ENCODE data around the gene SGMS1.

SGMS1 gene

DNA sequence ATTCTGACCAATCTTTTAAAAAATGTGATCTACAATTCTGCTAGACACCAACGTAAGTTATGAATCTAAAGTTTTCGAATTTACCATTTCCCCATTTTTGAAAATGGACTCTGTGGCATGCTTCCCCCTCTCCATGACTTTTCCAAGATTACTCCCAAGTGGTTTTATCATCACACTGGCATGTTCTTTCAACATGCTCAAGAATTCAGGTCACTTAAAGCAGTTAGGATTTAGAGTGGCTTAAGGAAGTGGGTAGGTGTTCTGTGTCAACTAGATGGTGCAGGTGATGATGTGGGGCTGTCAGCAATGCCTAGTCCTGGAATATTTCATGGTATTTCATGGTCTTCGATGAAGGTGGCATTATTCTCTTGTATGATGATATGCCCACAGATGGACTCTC is 208.5 kb downstream of the SGMS1 start:
- DNase-seq: no peak

DNA sequence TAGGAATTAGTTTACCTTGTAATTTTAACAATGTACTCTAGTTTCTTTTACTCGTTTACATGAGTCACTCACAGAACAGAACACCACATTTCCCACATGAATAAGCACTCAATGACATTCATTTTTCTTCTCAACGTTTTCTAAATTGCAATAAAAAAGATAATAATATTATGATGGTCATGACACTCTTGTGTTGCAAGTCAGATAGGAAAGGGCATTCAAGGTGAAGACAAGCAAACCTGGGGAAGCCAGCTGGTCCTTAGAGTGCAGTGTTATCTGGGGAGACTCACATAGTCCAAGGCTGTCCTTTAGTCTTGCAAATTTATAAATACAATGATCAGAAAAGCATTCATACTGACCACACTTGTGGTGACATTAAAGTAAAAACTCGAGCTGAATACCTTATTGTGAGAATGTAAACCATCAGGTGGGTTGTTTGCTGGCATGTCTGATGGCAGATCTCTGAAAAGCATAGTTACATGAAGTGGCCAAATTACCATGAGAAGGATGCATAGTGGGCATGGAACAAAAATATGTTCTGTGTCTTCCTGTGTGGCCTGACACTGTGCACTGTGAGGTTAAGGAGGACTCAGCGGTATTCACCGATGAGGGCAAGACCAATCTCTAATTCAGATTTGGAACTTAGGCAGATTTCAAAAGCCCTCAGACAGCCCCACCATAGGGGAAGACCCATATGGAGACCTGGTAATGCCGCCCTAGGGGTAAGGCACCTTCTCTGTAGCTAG is 213.5 kb downstream of the SGMS1 start:
- DNase-seq: no peak

GRCh38 chr10:50407076-50407801 is 216.5 kb downstream of the SGMS1 start:
- no peak for DNase-seq

DNA sequence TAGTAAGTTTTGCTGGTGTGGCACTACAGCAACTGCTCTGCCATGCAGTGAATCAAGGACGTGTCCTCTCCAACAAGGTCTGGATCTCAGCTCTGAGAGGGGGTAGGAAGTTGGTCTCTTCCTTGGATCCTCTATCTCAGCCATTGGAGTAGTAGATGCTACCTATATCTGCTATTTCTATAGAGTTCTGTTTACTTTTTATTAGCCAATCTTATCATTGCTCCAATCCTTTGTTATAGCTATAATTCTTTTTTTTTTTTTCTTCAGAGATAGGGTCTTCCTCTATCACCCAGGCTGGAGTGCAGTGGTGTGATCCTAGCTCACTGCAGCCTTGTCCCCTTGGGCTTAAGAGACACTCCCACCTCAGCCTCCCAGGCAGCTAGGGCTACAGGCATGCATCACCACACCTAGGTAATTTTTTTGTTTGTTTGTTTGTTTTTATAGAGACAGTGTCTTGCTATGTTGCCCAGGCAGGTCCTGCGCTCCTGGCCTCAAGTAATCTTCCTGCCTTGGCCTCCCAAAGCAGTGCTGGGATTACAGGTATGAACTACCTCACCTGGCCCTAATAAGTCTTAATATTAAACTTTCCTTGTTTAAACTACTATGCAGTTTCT is 217.2 kb downstream of the SGMS1 start:
- no peak for DNase-seq

DNA sequence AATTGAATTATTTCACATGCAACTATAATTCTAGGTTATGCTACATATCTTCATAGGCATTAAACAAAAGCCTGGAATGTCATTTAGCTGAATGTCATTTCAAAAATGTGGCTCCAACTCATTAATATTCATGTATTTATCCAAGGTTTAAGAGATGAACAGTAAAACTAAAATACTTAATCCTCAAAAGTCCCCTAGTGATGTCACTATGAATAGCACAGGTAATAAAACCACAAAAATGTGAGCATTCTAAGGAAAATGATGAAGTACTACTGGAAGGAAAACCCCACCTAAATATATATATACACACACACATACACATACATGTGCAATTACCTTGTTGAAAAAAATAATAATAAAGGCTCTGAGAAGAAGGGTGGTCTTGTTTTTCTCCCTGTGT is 218.0 kb downstream of the SGMS1 start:
- DNase-seq: no peak

GRCh38 chr10:50404021-50404773 is 219.6 kb downstream of the SGMS1 start:
- DNase-seq: no peak

- DNase-seq: no peak
Measured at GRCh38 chr10:50403074-50403473, 220.7 kb downstream of the SGMS1 start.

DNA sequence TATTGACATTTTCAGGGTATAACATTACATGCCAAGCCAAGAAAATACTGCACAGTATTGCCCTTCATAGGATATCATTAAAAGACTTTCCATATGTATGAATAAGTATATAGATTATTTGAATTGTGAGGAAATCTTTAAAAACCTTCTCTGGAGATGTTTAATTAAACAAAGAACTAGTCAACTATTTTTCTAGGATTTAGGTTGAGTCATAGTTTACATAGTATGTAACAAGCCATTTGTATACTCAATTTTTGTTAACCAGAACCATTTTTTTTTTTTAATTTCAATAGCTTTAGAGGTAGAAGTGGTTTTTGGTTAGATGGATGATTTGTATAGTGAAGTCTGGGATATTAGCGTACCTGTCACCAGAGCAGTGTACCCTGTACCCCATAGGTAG is 221.3 kb downstream of the SGMS1 start:
- DNase-seq: no peak

- no peak for DNase-seq
Measured at GRCh38 chr10:50400694-50401093, 223.1 kb downstream of the SGMS1 start.

DNA sequence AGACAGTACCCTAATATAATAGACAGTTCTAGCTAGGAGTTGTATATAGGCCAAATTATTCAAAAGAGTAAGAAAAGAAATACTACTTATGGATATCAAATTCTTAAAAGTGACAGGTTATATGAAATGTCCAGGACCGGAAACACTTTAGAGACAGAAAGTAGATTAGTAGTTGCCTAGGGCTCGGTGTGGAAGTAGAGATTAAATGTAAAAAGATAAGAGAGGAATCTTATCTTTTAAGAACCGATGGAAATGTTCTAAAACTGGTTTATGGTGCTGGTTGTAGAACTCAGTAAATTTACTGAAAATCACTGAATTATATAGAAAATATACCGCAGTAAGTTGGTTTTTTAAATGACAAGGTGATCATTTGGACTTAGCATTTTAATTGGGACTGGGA is 224.9 kb downstream of the SGMS1 start:
- no peak for DNase-seq

- DNase-seq: no peak
Measured at GRCh38 chr10:50398381-50398780, 225.4 kb downstream of the SGMS1 start.

DNA sequence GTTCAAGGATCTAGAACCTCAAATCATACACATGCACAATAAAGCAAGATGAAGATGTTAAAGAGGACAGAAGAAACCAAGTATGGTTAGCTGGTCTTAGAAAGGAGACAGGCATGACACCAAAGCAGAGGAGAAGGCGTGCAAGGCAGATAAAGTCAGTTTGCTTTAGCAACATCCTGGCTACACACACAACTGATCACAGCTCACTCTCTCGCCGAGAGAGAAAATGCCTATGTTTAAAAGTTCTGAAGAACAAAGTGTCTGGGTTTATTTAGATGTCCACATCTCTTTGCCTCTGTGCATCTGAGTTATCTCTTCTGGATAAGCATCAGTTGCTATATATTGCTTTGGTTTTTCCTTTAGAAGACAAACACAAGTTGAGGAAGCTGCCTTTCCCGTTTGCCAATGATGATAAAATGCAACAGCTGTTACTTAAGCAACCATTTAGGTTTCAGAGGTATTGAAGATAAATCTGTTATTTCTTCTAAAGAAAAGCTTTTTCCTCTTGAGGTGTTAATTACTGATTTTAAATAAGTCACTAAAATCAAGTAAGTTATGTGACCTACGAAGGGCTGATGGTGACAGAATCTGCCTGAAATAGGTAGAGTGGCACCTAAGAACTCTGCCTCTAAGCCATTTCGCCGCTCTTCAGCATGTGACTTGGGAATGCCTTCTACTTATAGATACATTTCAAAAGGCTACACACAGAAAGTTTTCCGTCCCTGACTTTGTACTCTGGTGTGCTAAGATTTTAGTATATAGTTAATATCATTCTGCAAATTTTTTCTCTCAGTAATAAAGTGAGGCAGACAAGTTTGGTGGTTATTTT is 226.2 kb downstream of the SGMS1 start:
- DNase-seq: no peak

DNA sequence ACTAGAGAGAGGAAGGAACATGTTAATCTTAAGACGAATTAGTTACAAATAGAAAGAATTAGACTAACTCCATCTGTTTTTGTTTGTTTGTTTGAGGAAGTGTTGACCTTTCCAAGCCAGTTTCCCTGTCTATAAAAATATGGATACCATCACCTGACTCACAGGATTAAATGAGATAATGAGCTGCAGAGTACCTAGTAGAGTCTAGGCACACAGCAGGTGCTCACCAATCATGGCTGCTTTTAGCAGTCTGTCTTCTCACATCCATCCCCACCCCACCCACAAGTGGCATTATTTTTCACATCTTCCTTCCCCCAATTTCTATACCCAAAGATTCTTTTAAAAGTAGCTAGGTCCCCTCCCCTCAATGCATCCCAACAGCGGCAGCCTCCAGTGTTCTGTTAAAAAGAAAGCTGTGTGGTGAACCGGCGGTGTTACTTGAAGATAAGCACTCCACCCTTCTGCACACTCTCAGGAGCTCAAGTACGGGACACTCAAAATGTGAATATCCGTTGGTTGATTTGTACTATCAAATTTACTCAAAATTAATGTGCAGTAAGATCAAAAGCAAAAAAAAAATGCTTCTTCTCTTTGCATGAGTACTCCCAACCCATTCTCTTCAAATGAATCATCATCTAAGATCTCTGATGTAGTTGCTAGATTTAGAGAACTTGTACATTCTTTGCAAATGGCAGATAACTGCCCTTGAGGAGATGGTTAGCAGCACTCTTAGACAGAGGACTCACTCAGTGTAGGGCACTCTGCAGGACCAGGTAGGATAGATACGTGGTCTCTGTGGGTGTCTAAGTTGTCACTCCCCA is 227.1 kb downstream of the SGMS1 start:
- DNase-seq: no peak

DNA sequence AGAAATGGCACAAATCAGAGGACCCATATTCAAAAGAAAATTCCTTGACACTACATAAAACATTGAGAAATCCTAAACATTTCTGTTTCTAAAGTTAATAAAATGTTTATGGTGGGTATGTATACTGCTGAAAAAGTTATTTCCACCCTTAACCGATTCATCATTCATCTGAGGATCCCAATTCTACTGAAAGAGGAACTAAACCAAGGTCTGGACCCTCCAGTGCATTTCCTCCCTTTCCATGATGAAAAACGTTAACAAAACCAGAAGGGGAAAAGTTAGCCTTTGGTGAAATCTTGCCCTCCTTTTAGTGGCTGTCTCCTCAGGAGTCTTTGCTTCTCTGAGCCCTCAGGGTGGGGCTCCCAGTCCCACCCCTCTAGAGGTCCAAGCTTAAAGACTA is 227.9 kb downstream of the SGMS1 start:
- DNase-seq: no peak

- no peak for DNase-seq
Measured at GRCh38 chr10:50395271-50395670, 228.5 kb downstream of the SGMS1 start.

DNA sequence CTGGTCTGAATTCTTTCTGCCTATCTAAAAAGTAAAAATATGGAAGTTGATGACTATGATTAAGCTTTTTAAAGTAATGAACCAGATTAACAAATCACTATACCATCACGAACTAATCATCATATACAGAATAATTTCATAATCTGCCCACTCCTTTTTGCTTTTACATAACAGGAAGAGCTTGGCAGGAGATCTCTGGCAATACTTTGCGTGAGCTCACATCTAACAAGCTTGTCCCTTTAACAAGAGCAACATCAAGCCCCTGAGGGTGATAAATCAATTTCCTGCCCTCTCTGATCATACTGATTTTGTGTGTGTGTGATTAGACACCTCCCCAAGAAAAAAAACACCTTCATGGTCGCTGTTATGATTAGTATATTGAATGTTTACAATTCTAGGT is 228.9 kb downstream of the SGMS1 start:
- no peak for DNase-seq

GRCh38 chr10:50393784-50394467 is 229.8 kb downstream of the SGMS1 start:
- DNase-seq: no peak

- no peak for DNase-seq
Measured at GRCh38 chr10:50392966-50393718, 230.6 kb downstream of the SGMS1 start.

DNA sequence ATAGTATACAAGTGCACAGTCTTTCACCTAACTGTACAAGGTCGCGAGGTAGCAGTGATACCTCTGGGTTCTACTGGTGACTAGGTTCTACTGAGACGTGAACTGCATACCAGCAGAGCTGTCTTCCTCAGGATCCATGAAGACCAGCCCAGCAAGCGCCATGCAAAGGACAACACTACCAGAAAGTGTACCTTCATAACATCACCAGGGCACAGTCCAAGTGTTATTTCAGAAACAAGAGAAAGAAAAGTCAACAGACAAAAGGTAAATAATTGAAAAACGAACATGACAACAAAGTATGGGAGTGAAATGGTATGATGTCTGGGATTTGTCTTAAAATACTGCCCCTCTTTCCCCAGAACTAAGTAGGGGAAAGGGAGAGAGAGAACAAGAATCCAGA is 231.3 kb downstream of the SGMS1 start:
- DNase-seq: no peak

DNA sequence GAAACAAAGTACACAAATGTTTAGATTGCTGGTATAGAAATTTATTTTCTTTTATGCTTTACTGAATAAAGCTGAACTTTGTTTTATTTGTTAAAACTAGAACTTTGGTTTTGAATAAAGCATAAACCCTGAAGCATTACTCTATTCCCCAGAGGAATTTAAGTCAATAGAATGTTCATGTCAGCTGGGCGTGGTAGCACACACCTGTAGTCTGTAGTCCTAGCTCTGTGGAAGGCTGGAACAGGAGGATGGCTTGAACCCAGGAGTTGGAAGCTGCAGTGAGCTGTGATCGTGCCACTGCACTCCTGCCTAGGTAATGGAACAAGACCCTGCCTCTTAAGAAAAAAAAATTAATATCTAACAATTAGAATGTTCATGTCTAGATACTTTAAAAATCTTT is 233.5 kb downstream of the SGMS1 start:
- DNase-seq: no peak
